Nephron progenitor cell (in vitro differentiated cells): ENCODE data around the gene EXOC6B.

ENCODE experiments used
- DNase-seq: peaks from one replicate; pipeline ENCODE4 v3.0.0; 2021
- H3K27ac Mint-ChIP-seq: 2 replicates; pipeline ENCODE4 v1.8.0; 2021; ENCODE audit warnings: mild to moderate bottlenecking, moderate library complexity, mixed read lengths
- H3K27me3 Mint-ChIP-seq: 2 replicates; pipeline ENCODE4 v1.8.0; 2021; ENCODE audit warnings: mild to moderate bottlenecking, low read depth, mixed read lengths; ENCODE audit not compliant: poor library complexity
- H3K36me3 Mint-ChIP-seq: 2 replicates; pipeline ENCODE4 v1.8.0; 2021; ENCODE audit warnings: low read depth, mixed read lengths
- H3K4me1 Mint-ChIP-seq: 2 replicates; pipeline ENCODE4 v1.8.0; 2021; ENCODE audit warnings: mixed read lengths
- H3K4me3 Mint-ChIP-seq: 2 replicates; pipeline ENCODE4 v1.8.0; 2021; ENCODE audit warnings: mild to moderate bottlenecking, moderate library complexity, mixed read lengths
- H3K9me3 Mint-ChIP-seq: 2 replicates; pipeline ENCODE4 v1.8.0; 2021; ENCODE audit warnings: mild to moderate bottlenecking, moderate library complexity, mixed read lengths
- TF ChIP-seq, protein P1 (sequence below): fragments of 200-600 bp; sonication (generic); IDR thresholded peaks from 2 replicates; pipeline ENCODE4 v1.5.0; 2021; ENCODE audit warnings: antibody characterized with exemption

EXOC6B gene

DNA sequence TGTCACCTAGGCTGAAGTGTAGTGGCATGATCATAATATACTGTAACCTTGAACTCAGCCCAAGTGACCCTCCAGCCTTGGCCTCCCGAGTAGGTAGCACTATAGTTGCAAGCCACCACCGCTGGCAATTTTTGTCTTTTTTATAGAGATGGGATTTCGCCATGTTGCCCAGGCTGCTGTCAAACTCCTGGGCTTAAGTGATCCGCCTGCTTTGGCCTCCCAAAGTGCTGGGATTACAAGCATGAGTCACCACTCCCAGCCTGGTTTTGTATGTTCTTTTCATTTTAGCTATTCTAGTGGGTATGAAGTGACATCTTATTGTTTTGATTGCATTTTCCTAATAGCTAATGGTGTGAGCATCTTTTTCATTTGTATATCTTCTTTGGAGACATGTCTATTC, 11.3 kb upstream of the EXOC6B start:
- Mint-ChIP-seq H3K36me3 (no peaks in the 10 kb centered on the region), H3K4me1 (no peaks in the 10 kb centered on the region), H3K27me3 (peaks cover 11% of the 10 kb centered on the region), H3K9me3 (no peaks in the 10 kb centered on the region), H3K27ac (no peak overlapping the region), H3K4me3 (no peak overlapping the region)
- DNase-seq, result no peak
- TF ChIP-seq, protein P1, sequence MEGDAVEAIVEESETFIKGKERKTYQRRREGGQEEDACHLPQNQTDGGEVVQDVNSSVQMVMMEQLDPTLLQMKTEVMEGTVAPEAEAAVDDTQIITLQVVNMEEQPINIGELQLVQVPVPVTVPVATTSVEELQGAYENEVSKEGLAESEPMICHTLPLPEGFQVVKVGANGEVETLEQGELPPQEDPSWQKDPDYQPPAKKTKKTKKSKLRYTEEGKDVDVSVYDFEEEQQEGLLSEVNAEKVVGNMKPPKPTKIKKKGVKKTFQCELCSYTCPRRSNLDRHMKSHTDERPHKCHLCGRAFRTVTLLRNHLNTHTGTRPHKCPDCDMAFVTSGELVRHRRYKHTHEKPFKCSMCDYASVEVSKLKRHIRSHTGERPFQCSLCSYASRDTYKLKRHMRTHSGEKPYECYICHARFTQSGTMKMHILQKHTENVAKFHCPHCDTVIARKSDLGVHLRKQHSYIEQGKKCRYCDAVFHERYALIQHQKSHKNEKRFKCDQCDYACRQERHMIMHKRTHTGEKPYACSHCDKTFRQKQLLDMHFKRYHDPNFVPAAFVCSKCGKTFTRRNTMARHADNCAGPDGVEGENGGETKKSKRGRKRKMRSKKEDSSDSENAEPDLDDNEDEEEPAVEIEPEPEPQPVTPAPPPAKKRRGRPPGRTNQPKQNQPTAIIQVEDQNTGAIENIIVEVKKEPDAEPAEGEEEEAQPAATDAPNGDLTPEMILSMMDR, result no peak

DNA sequence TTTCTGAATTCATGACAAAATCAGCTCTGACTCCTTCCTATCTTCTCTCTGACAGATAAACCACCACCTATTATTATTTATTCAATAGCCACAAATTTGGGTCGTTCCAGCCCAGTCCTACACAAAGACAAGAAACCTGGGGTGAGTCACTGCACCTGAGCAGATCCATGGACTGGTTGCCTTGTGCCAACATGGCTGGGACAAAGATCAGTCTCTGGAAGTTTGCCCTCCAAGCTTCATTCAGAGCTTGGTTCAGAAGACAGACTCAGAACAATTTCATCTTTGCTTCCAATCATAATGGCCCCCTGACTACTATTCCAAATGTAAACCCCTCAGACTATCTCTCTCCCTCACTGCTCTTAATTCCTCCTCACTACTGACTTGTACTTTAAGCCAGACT, 9.6 kb upstream of the EXOC6B start:
- Mint-ChIP-seq H3K27ac (no peak overlapping the region), H3K9me3 (no peaks in the 10 kb centered on the region), H3K27me3 (peaks cover 11% of the 10 kb centered on the region), H3K4me3 (no peak overlapping the region), H3K36me3 (no peaks in the 10 kb centered on the region), H3K4me1 (no peaks in the 10 kb centered on the region)
- TF ChIP-seq, protein P1, result no peak
- no peak for DNase-seq

DNA sequence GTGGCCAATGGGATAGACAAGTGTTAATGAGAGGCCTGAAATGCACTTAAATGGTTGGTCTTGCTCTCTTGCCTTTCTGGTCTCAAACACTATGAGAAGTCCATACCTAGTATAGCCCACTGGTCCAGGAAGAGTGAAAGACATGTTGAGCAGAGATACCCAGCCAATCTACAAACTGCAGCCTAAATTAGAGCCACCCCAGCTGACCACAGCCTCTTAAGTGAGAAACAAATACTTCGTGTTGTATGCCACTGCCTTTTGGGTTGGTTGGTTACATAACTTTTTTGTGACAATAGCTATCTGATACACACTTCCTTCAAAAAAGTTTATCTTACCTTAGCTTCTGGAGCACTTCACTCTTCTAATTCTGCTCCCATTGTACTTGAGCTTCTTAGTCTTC, 8.8 kb upstream of the EXOC6B start:
- H3K4me1 Mint-ChIP-seq, result peaks cover 6% of the 10 kb centered on the region
- TF ChIP-seq, protein P1, result no peak
- peaks cover 11% of the 10 kb centered on the region for H3K27me3 Mint-ChIP-seq
- no peaks in the 10 kb centered on the region for H3K9me3 Mint-ChIP-seq
- H3K4me3 Mint-ChIP-seq, result no peak overlapping the region
- no peak for DNase-seq
- H3K36me3 Mint-ChIP-seq, result no peaks in the 10 kb centered on the region
- H3K27ac Mint-ChIP-seq, result no peak overlapping the region

DNA sequence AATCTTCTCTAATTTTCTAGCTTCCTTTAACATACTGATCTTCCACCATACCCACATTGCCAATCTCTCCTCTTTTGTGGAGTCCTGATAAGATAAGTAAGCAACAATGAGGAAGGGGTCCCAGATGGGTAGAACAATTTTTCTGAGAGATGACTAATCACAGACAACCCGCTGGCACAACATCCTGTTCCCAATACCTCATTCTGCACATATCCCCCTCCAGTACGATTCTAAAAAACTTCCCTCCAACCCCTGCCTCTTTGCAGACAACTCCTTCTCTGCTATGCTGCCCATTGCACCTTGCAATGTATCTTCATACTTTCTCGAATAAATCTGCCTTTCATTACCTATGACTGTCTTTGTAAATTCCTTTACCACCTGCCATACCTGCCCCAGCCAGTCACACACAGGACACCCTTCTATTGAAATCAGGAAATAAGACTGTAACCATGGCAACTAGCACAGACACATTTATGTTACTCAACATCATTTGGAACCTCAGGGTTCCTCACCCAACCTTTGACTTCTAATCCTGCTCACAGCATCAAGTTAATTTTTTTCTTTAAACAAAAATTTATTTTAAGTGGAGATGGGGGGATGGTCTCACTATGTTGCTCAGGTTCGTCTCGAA, 7.4 kb upstream of the EXOC6B start:
- Mint-ChIP-seq H3K27me3 (peaks cover 11% of the 10 kb centered on the region), H3K4me3 (no peak overlapping the region), H3K36me3 (no peaks in the 10 kb centered on the region), H3K27ac (no peak overlapping the region), H3K9me3 (no peaks in the 10 kb centered on the region), H3K4me1 (peaks cover 15% of the 10 kb centered on the region)
- TF ChIP-seq, protein P1, result no peak
- no peak for DNase-seq

DNA sequence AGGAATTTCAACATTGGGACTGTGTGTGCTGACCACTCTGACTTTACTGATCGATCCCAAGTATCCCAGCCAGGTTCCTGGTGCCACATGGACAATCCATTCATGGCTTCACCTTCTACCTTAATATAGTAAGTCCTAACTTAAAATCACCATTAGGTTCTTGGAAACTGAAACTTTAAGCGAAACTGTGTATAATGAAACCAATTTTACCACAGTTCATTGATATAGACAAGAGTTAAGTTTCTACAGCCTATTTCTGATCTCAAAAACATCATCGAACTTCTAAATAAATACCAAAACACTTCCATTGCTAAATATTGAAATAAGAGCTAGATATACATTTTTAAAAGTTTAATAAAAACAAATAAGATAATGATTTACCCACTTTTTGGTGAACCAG, 4.4 kb upstream of the EXOC6B start:
- H3K36me3 Mint-ChIP-seq, result no peaks in the 10 kb centered on the region
- no peak overlapping the region for H3K27ac Mint-ChIP-seq
- peaks cover 19% of the 10 kb centered on the region for H3K4me1 Mint-ChIP-seq
- TF ChIP-seq, protein P1, result no peak
- peaks cover 6% of the 10 kb centered on the region for H3K27me3 Mint-ChIP-seq
- H3K4me3 Mint-ChIP-seq, result no peak overlapping the region
- no peaks in the 10 kb centered on the region for H3K9me3 Mint-ChIP-seq
- DNase-seq, result no peak

DNA sequence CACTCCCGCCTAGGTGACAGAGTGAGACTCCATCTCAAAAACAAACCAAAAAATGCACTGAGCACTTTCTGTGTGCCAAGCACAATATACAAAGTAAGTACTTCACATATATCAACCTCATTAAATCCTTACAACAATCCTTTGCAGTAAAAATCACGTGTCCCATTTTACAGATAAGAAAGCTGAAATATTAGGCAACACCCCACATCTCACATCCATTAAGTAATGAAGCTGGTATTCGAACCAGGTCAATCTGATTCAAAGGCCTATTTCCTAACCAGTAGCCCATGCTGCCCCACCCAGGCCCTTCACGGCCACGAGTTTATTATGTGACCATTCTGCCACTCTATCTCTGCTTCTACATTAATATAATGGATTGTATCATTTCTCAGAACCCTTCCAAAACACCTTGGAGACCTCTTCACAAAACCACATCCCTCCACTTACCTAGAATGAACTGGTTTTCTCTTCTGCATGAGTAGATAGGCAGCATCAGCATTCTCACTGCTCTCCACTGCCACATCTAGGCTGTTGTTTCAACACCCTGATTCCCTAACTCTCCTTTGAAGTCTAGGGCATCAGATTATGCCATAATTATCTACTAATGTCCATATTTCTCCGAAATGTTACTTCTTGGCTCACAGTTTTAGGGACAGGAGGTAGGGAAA, 3.1 kb upstream of the EXOC6B start:
- Mint-ChIP-seq H3K4me3 (no peak overlapping the region), H3K4me1 (peaks cover 30% of the 10 kb centered on the region), H3K27ac (no peak overlapping the region), H3K9me3 (no peaks in the 10 kb centered on the region), H3K36me3 (no peaks in the 10 kb centered on the region), H3K27me3 (peaks cover 6% of the 10 kb centered on the region)
- no peak for DNase-seq
- TF ChIP-seq, protein P1, result no peak
